ENCODE results near the gene RBM15. TPM values are rescaled to one million over a fixed set of nuclear protein-coding genes. Genes with fewer than 3 reads are reported as not detected.

Gene RBM15
- total RNA-seq, 2 experiments from 2014 or later = 59.1 to 60.2 TPM

- H3K4me3 Mint-ChIP-seq = no peak overlapping the region
- peaks cover 23% of the 10 kb centered on the region for H3K36me3 Mint-ChIP-seq
- POLR2A ChIA-PET = no interaction called here
- H3K9me3 Mint-ChIP-seq = no peaks in the 10 kb centered on the region
- intact Hi-C loops (cut with micrococcal nuclease) = no loop called here
- DNase-seq = no peak
- H3K27ac Mint-ChIP-seq = no peak overlapping the region
- H3K27me3 Mint-ChIP-seq = no peaks in the 10 kb centered on the region
- peaks cover 12% of the 10 kb centered on the region for H3K4me1 Mint-ChIP-seq (ENCODE audit: low read depth)
- CTCF ChIA-PET = interaction anchor here (1.9 kb wide), 1 partner anchor 23 kb away, joined by 4 read pairs; the partner anchor contains the start of gene RBM15
Observed at GRCh38 chr1:110361856-110362255, 22.7 kb downstream of the RBM15 start.

DNA sequence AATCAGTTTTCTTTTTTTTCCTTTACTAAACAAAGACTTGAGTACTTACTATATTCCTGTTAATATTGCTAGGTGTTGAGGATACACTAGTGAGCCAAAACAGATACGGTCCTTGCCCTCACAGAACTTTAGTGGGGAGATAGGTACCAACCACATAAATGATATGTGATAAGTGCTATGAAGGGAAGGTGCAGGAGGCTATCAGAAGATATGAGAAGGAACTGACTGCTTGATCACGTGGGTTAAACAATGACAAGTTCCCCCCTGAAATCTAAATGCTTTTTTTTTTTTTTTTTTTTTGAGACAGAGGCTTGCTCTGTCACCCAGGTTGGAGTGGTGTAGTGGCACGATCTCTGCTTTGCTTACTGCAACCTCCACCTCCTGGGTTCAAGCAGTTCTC, 25.0 kb downstream of the RBM15 start:
- no peaks in the 10 kb centered on the region for H3K27me3 Mint-ChIP-seq
- CTCF ChIA-PET = no interaction called here
- no peak overlapping the region for H3K4me3 Mint-ChIP-seq
- intact Hi-C loops (cut with micrococcal nuclease) = no loop called here
- POLR2A ChIA-PET = no interaction called here
- H3K9me3 Mint-ChIP-seq = no peaks in the 10 kb centered on the region
- DNase-seq = no peak
- H3K4me1 Mint-ChIP-seq (ENCODE audit: low read depth) = peaks cover 9% of the 10 kb centered on the region
- peaks cover 20% of the 10 kb centered on the region for H3K36me3 Mint-ChIP-seq
- no peak overlapping the region for H3K27ac Mint-ChIP-seq

DNA sequence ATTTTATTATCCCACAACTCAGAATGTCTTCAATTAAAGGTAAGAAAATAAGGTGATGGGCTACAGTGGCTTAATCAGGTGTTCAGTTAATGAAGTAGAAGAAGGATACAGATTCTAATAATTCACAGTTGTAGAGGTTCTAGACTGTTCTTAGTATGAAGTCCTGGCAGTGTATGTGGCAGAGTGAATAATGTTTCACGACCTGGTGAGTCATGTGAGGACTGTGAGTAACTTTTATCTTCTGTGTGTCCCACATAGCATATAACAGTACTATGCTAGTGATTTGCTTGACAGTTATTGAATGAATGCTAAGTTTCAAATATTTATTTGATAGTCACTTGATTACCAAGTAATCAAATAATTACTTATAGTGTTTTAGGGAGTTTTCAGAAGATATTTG, 31.6 kb downstream of the RBM15 start:
- no peaks in the 10 kb centered on the region for H3K9me3 Mint-ChIP-seq
- H3K27me3 Mint-ChIP-seq = no peaks in the 10 kb centered on the region
- H3K36me3 Mint-ChIP-seq = peaks cover 8% of the 10 kb centered on the region
- no peak overlapping the region for H3K4me3 Mint-ChIP-seq
- ChIA-PET POLR2A (interaction anchor here (1.6 kb wide), 1 partner anchor 32 kb away, joined by 5 read pairs; the partner anchor contains the start of gene RBM15), CTCF (interaction anchor here (0.6 kb wide), 1 partner anchor 161 kb away, joined by 3 read pairs; no protein-coding TSS in a partner anchor)
- intact Hi-C loops (cut with micrococcal nuclease) = no loop called here
- peak overlapping the region; percentile 28 for H3K27ac Mint-ChIP-seq
- peaks cover 15% of the 10 kb centered on the region for H3K4me1 Mint-ChIP-seq (ENCODE audit: low read depth)
- peak; percentile 29 for DNase-seq

DNA sequence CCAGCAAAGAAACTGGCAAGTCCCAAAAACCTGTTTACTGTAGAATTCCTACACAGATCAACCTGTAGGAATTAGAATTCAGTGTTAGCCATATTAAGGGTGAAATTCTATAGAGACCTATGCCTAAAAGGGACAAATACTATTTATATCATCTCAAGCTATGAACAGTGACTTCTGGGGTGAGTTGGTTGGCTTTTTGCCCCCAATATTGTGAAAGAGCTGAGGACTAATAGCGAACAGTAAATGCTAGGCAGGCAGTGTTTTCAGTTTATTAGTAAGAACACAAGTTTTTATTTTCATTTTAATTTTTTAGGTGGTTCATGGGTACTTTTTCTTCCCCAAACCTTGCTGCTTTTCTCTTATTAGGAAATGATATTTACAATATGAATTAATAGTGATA, 36.3 kb downstream of the RBM15 start:
- Mint-ChIP-seq H3K27me3 (no peaks in the 10 kb centered on the region), H3K27ac (no peak overlapping the region), H3K9me3 (no peaks in the 10 kb centered on the region), H3K4me3 (no peak overlapping the region), H3K36me3 (peaks cover 19% of the 10 kb centered on the region), H3K4me1 (ENCODE audit: low read depth) (peaks cover 9% of the 10 kb centered on the region)
- ChIA-PET CTCF (interaction anchor here (0.9 kb wide), 1 partner anchor 173 kb away, joined by 4 read pairs; no protein-coding TSS in a partner anchor), POLR2A (no interaction called here)
- intact Hi-C loops (cut with micrococcal nuclease) = no loop called here
- DNase-seq = no peak

GRCh38 chr1:110380672-110381283, 41.6 kb downstream of the RBM15 start:
- intact Hi-C loops (cut with micrococcal nuclease) = no loop called here
- Mint-ChIP-seq H3K27ac (no peak overlapping the region), H3K9me3 (no peaks in the 10 kb centered on the region), H3K4me3 (no peak overlapping the region), H3K27me3 (no peaks in the 10 kb centered on the region), H3K36me3 (peaks cover 12% of the 10 kb centered on the region), H3K4me1 (ENCODE audit: low read depth) (peaks cover 14% of the 10 kb centered on the region)
- POLR2A ChIA-PET = no interaction called here
- no peak for DNase-seq
- CTCF ChIA-PET = interaction anchor here (1.0 kb wide), 2 partner anchors 116 to 351 kb away, joined by 3 to 5 read pairs; no protein-coding TSS in a partner anchor

DNA sequence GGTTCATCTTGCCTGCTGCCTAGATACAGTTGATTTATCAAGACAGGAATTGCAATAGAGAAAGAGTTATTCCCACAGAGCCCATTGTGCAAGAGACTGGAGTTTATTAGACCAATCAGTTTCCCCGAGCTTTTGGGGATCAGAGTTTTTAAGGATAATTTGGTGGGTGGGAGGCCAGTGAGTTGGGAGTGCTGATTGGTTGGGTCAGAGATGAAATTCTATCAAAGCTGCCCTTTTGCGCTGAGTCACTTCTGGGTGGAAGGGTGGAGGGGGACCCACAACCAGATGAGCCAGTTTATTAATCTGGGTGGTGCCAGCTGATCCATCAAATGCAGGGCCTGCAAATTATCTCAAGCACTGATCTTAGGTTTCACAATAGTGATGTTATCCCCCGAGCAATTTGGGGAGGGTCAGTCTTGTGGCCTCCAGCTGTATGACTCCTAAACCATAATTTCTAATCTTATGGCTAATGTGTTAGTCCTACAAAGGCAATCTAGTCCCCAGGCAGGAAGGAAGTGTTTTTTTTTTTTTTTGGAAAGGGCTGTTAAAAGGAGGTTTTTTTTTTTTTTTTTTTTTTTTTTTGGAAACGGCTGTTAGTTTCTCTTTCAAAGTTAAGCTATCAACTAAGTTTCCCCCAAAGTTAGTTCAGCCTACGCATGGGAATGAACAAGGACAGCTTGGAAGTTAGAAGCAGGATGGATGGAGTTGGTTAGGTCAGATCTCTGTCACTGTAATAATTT, 44.2 kb downstream of the RBM15 start:
- peak overlapping the region; percentile 26 for H3K27ac Mint-ChIP-seq
- no peaks in the 10 kb centered on the region for H3K9me3 Mint-ChIP-seq
- H3K36me3 Mint-ChIP-seq = peaks cover 9% of the 10 kb centered on the region
- peaks cover 20% of the 10 kb centered on the region for H3K4me1 Mint-ChIP-seq (ENCODE audit: low read depth)
- no peak overlapping the region for H3K4me3 Mint-ChIP-seq
- H3K27me3 Mint-ChIP-seq = no peaks in the 10 kb centered on the region
- ChIA-PET CTCF (interaction anchor here (1.1 to 1.8 kb wide), 4 partner anchors 25 to 176 kb away, joined by 3 to 5 read pairs (median 3); no protein-coding TSS in a partner anchor), POLR2A (interaction anchor here (0.6 kb wide), 1 partner anchor 1197 kb away, joined by 4 read pairs; no protein-coding TSS in a partner anchor)
- intact Hi-C loops (cut with micrococcal nuclease) = no loop called here
- DNase-seq = no peak

- peaks cover 4% of the 10 kb centered on the region for H3K36me3 Mint-ChIP-seq
- peaks cover 20% of the 10 kb centered on the region for H3K4me1 Mint-ChIP-seq (ENCODE audit: low read depth)
- ChIA-PET CTCF (interaction anchor here (1.5 to 1.8 kb wide), 2 partner anchors 72 to 182 kb away, joined by 3 to 5 read pairs; no protein-coding TSS in a partner anchor), POLR2A (no interaction called here)
- intact Hi-C loops (cut with micrococcal nuclease) = no loop called here
- H3K4me3 Mint-ChIP-seq = no peak overlapping the region
- DNase-seq = no peak
- no peaks in the 10 kb centered on the region for H3K27me3 Mint-ChIP-seq
- no peak overlapping the region for H3K27ac Mint-ChIP-seq
- no peaks in the 10 kb centered on the region for H3K9me3 Mint-ChIP-seq
Observed at GRCh38 chr1:110384581-110385321, 45.6 kb downstream of the RBM15 start.

DNA sequence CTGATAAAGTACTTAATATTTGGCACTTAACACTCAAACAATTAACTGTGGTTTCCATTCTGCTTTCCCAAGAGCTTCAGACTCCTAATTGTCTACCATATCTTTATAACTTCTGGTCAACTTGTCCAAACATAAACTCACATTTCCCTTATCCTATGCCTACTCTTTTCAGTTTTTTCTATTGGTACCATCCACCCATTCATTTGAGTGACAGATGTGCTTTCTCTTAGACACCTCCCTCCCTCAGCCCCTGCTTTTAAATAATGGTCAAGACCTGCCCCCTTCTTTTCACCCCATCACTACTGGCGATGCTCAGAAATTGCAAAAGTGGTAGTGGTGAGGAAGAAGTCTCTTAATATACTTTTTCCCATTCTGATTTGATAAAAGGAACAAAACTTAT, 46.2 kb downstream of the RBM15 start:
- Mint-ChIP-seq H3K9me3 (no peaks in the 10 kb centered on the region), H3K27me3 (no peaks in the 10 kb centered on the region), H3K36me3 (peaks cover 4% of the 10 kb centered on the region), H3K4me1 (ENCODE audit: low read depth) (peaks cover 20% of the 10 kb centered on the region), H3K4me3 (no peak overlapping the region), H3K27ac (no peak overlapping the region)
- ChIA-PET CTCF (interaction anchor here (1.8 kb wide), 1 partner anchor 182 kb away, joined by 5 read pairs; no protein-coding TSS in a partner anchor), POLR2A (no interaction called here)
- no peak for DNase-seq
- intact Hi-C loops (cut with micrococcal nuclease) = no loop called here

DNA sequence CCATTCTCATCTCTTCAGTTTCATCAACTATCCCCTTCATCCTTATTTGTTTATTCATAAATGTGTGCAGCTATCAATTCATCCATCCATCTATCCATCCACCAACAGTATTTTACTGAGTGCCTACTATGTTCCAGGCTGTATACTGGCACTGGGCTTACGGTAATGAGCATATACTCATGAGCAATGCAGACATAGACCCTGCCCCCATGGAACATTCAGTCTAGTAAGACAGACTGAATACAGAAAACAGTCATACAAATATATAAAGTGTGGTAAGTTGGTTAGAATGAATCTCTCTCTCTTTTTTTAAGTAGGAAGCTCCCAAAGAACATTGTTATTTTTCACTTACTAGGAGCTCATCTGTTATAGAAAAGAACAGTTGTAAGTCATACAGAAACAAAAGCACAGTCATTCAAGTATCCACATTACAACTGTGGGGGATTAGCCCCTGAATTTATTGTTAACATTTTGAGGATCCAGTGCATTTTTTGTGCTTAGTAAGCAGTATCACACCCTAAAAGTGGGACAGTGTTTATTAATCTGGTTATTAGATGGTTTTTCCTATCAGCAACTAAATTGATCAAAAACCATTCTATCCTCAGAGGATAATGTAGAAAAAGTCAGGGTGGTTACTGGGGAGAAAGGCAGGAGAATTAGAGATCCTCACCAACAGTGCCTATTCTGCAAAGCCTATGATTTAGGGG, 48.0 kb downstream of the RBM15 start:
- Mint-ChIP-seq H3K9me3 (no peaks in the 10 kb centered on the region), H3K4me3 (no peak overlapping the region), H3K27ac (no peak overlapping the region), H3K27me3 (no peaks in the 10 kb centered on the region), H3K4me1 (ENCODE audit: low read depth) (peaks cover 20% of the 10 kb centered on the region), H3K36me3 (peaks cover 4% of the 10 kb centered on the region)
- ChIA-PET CTCF (interaction anchor here (0.9 to 1.0 kb wide), 3 partner anchors 26 to 327 kb away, joined by 3 read pairs; no protein-coding TSS in a partner anchor), POLR2A (interaction anchor here (1.3 kb wide), 1 partner anchor 18 kb away, joined by 3 read pairs; no protein-coding TSS in a partner anchor)
- DNase-seq = no peak
- intact Hi-C loops (cut with micrococcal nuclease) = no loop called here

GRCh38 chr1:110390096-110390495, 50.9 kb downstream of the RBM15 start:
- DNase-seq = no peak
- POLR2A ChIA-PET = no interaction called here
- Mint-ChIP-seq H3K27ac (no peak overlapping the region), H3K9me3 (no peaks in the 10 kb centered on the region), H3K4me3 (no peak overlapping the region), H3K27me3 (no peaks in the 10 kb centered on the region), H3K4me1 (ENCODE audit: low read depth) (peaks cover 6% of the 10 kb centered on the region), H3K36me3 (peaks cover 12% of the 10 kb centered on the region)
- intact Hi-C loops (cut with micrococcal nuclease) = no loop called here
- CTCF ChIA-PET = interaction anchor here (0.6 kb wide), 1 partner anchor 108 kb away, joined by 3 read pairs; no protein-coding TSS in a partner anchor

DNA sequence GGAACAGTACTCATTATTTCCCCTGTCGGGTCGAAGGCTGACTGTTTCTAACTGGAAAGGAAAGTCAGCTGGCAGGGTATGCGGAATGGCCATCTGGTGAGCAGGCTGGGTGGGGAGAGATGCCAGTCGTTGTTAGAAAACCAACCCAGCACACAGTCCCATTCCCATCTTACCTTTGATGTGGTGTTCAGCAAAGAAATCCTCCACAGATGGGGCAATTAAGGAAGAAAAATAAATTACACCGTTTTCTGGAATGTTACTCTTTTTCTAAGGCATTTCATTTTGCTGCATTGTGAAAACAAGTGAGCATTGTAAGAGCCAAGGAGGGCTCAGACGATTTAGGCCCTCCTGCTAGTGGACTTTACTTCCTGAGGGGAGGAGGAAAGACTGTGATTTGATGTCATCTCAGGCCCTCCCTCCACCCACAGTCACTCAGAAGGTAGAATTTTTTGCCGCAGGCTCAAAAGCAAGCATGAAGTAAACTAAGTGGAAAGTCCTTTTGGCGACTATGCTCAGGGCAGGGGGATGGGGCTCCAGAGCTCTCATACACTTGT, 51.6 kb downstream of the RBM15 start, which contains the start of gene SLC16A4:
Gene SLC16A4, minus strand, starts transcription at position 335 of the 554 bp plus-strand sequence. CDS start 1,703 bp downstream, outside the sequence.
- ChIA-PET POLR2A (no interaction called here), CTCF (no interaction called here)
- Mint-ChIP-seq H3K36me3 (peaks cover 19% of the 10 kb centered on the region), H3K4me1 (ENCODE audit: low read depth) (peaks cover 6% of the 10 kb centered on the region), H3K4me3 (no peak within 1 kb of the TSS), H3K9me3 (no peaks in the 10 kb centered on the region), H3K27me3 (no peaks in the 10 kb centered on the region), H3K27ac (no peak within 1 kb of the TSS)
- intact Hi-C loops (cut with micrococcal nuclease) = no loop called here
- DNase-seq = no peak

Measured in activated CD4-positive, alpha-beta memory T cell treated with anti-CD3 and anti-CD28 coated beads for 36 hours (primary cell).